VCaP (cell line): ENCODE data around the gene GTF2A2.

Experiments
- H3K27ac ChIP-seq: fragments of 450-650 bp; 2 replicates; pipeline ENCODE4 v1.5.1; 2017
- TF ChIP-seq, protein P1 (sequence below): fragments of 450-650 bp; conservative IDR thresholded peaks from 2 replicates; pipeline ENCODE4 v1.5.1; 2017; ENCODE audit warnings: mild to moderate bottlenecking, moderate library complexity

The GTF2A2 gene

DNA sequence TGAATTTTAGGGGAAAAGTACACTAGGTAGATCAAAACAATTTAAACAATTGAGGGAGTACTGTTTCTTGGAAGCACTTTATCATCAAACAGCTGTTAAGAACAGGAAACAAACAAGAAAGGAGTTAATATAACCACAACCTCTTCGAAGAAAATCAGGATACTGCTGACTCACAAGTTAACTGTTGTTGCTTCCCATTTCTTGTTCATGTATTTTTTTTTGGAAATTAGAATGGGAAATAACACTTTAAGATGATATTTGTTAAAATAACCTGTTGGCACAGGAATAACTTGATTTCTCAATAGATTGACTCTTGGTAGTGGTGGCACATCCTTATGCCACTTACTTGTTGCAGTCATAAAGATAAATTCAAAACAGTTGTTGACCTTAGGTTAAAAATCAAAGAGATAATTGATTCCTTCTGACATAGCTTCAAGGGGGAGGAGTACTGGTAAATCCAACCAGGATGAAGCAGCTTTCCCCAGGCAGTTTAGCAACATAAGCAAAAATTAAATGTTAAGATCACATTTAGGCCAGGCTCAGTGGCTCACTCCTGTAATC is 28.5 kb upstream of the GTF2A2 start:
- H3K27ac ChIP-seq = no peak overlapping the region
- TF ChIP-seq, protein P1, sequence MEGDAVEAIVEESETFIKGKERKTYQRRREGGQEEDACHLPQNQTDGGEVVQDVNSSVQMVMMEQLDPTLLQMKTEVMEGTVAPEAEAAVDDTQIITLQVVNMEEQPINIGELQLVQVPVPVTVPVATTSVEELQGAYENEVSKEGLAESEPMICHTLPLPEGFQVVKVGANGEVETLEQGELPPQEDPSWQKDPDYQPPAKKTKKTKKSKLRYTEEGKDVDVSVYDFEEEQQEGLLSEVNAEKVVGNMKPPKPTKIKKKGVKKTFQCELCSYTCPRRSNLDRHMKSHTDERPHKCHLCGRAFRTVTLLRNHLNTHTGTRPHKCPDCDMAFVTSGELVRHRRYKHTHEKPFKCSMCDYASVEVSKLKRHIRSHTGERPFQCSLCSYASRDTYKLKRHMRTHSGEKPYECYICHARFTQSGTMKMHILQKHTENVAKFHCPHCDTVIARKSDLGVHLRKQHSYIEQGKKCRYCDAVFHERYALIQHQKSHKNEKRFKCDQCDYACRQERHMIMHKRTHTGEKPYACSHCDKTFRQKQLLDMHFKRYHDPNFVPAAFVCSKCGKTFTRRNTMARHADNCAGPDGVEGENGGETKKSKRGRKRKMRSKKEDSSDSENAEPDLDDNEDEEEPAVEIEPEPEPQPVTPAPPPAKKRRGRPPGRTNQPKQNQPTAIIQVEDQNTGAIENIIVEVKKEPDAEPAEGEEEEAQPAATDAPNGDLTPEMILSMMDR = no peak

DNA sequence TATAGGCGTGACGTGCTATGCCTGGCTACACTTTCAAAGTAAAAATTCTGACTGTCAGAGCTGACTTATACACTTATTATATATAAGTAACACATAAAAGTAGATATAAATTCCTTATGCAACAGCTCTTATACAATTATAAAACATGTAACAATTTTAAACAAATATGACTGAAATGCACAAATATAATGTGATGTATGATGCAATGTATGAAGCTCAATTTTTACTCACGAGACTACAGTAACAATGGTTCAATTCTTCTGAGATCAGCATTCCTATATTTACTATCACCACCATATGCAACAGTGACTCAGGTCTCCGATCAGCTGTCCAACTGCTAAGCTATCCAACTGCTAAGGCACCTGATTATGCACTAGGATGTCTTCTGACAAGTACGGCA is 23.6 kb upstream of the GTF2A2 start:
- H3K27ac ChIP-seq = no peak overlapping the region
- TF ChIP-seq, protein P1 = no peak

DNA sequence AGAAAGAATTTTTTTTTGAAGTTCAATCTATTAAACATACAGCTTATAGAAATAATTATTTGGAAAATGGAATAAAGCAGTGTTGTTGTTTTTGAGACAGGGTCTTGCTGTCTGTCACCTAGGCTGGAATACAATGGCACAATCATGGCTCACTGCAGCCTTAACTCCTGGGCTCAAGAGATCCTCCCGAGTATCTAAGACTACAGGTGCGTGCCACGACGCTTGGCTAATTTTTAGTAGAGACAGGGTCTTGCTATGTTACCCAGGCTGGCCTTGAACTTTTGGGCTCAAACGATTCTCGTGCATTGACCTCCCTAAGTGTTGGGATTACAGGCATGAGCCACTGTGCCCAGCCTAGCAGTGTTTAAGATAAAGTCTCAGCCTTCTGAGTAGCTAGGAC is 23.0 kb upstream of the GTF2A2 start:
- no peak overlapping the region for H3K27ac ChIP-seq
- TF ChIP-seq, protein P1 = no peak

DNA sequence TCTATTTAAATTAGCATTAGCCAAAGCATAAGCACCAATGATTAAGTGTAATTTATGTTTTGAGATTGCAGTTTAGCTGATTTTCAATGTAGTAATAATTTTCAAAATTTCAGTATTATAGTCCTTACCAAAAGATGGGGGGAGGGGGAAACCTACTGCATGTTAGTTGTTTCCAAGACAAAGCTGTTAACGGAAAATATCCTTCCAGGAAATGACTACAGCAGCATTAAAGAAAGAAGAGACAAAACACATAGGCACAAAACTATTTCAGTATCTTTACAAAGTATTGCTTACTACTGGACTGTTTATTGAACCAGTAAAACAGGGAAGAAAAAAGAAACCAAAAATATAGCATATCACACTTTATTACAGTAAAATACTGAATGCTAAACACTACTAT is 21.3 kb upstream of the GTF2A2 start:
- no peak overlapping the region for H3K27ac ChIP-seq
- TF ChIP-seq, protein P1 = no peak

DNA sequence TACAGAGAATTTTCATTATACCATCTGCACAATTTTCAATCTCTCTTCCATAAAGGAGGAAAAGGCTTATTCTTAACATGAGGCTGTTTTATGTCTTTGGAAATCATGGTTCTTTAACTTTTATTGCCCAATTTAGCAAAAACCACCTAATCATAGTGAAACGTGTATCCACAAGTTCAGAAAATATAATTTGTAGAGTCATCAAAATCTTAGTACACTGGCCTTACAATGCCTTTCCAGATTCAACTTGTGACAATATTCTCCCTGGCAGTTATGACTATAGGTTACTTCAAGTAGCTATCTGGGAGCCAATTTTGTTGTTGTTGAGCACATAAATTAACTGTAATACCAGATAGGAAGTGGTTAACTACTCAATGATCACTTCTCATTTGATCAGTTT is 20.9 kb upstream of the GTF2A2 start:
- no peak overlapping the region for H3K27ac ChIP-seq
- TF ChIP-seq, protein P1 = no peak

DNA sequence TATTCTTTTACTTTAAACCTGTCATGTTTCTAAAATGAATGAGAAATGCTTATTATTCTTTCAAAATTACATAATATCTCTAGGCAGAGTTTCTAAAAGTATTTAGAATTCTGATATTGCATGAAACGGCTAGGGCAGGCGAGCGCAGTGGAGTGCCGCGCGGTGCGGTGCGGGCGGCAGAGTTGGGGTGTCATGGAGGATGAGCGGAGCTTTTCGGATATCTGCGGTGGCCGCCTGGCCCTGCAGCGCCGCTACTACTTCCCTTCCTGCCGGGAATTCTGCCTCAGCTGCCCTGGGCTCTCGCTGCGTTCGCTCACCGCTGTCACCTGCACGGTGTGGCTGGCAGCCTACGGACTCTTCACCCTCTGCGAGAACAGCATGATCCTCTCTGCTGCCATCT is 19.2 kb upstream of the GTF2A2 start:
- no peak overlapping the region for H3K27ac ChIP-seq
- TF ChIP-seq, protein P1 = no peak

DNA sequence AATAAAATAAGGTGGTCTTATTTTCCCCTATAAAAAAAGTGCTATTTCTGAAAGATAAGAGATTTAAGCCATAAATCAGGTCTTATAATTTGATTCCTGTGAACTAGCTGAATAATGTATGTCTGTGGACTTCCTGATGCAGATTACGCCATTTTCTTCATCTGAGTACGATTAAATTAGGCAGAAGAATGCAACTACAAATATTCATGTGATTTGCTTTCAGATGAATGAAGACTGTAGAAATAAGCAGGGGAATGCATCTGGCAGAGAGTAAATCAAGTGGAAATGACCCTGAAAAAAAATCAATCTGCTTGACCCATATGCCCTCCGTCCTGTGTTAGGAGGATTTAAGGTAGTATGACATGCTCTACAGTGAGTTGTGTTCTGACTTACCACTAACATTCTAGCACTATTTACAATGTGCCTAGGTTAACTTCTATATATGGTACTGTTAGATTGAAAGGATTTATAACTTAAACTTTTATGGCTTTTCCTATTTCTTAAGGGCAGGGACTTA is 17.1 kb upstream of the GTF2A2 start:
- TF ChIP-seq, protein P1 = no peak
- H3K27ac ChIP-seq = no peak overlapping the region
